ENCODE data around the gene BATF2. TPM values are rescaled to one million over a fixed set of nuclear protein-coding genes. Genes with fewer than 3 reads are reported as not detected.

Gene BATF2
- total RNA-seq, 2 experiments from 2014 or later, result not detected

DNA sequence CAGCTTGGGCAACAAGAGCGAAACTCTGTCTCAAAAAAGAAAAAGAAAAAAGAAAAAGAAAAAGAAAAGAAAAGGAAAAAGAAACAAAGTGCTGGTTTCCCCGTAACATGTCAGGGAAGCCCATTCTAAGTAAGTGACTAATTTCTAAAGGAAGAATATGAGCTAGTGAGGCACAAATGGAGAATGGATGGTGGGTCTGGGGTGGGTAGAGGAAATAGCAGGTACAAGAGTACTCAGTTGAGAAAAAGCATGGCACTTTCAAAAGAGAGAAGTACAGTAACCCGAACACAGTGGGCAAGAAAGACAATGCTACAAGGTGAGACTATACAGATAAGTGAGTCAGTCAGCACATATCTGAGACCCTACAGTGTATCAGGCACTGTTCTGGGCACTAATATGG, 29.4 kb downstream of the BATF2 start:
- ATAC-seq, result peak; percentile 37
- CTCF ChIA-PET, result interaction anchor here (1.0 kb wide), 1 partner anchor 119 kb away, joined by 3 read pairs; no protein-coding TSS in a partner anchor

GRCh38 chr11:64963072-64963631, 33.6 kb downstream of the BATF2 start:
- POLR2A ChIA-PET, result interaction anchor here (0.6 kb wide), 1 partner anchor 83 kb away, joined by 3 read pairs; no protein-coding TSS in a partner anchor
- Mint-ChIP-seq H3K9me3 (no peaks in the 10 kb centered on the region), H3K4me1 (ENCODE audit: low read depth) (peaks cover 14% of the 10 kb centered on the region), H3K27me3 (peaks cover 2% of the 10 kb centered on the region), H3K36me3 (ENCODE audit: low read depth) (no peaks in the 10 kb centered on the region), H3K27ac (no peak overlapping the region), H3K4me3 (no peak overlapping the region)
- ATAC-seq, result no peak
- CTCF ChIA-PET, result interaction anchor here (1.1 to 1.7 kb wide), 2 partner anchors 34 to 51 kb away, joined by 3 to 4 read pairs; partner anchors contain the start of genes ARL2 and BATF2
- no peak for DNase-seq
- intact Hi-C loops (cut with micrococcal nuclease), result no loop called here
- no peak for TF ChIP-seq CTCF (IDR thresholded peaks at IDR 0.05)

More for the DNA sequence above, 29.4 kb downstream of the BATF2 start:
- intact Hi-C loops (cut with micrococcal nuclease), result no loop called here
- DNase-seq, result peak; percentile 7
- Mint-ChIP-seq H3K4me3 (no peak overlapping the region), H3K36me3 (ENCODE audit: low read depth) (peaks cover 2% of the 10 kb centered on the region), H3K9me3 (no peaks in the 10 kb centered on the region), H3K4me1 (ENCODE audit: low read depth) (peaks cover 36% of the 10 kb centered on the region), H3K27ac (no peak overlapping the region), H3K27me3 (peaks cover 4% of the 10 kb centered on the region)
- POLR2A ChIA-PET, result no interaction called here
- TF ChIP-seq CTCF (IDR thresholded peaks at IDR 0.05), result no peak

GRCh38 chr11:64960719-64961118, 36.1 kb downstream of the BATF2 start:
- Mint-ChIP-seq H3K4me3 (no peak overlapping the region), H3K36me3 (ENCODE audit: low read depth) (no peaks in the 10 kb centered on the region), H3K4me1 (ENCODE audit: low read depth) (peaks cover 4% of the 10 kb centered on the region), H3K27me3 (peaks cover 2% of the 10 kb centered on the region), H3K9me3 (no peaks in the 10 kb centered on the region), H3K27ac (no peak overlapping the region)
- ATAC-seq (no peak), DNase-seq (no peak)
- no peak for TF ChIP-seq CTCF (IDR thresholded peaks at IDR 0.05)
- ChIA-PET CTCF (no interaction called here), POLR2A (no interaction called here)
- intact Hi-C loops (cut with micrococcal nuclease), result no loop called here

DNA sequence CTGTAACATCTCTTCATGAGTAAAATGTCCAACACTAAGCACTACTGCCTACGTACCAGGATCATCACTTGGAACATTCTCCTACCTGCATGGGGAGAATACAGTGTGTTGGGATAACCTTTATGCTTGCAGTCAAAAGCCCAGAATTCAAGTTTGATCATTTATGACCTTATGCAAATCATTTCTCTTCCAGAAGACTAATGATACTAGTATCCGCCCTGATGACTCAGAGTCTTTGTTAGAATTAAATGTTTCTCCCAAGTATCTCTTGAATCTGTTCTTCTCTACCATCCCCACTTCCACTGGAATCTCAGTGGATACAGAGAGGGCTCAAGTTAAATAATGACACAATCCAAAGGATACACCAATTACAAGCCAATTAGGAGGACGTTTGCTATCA, 37.3 kb downstream of the BATF2 start:
- ATAC-seq, result no peak
- peaks cover 5% of the 10 kb centered on the region for H3K27me3 Mint-ChIP-seq
- ChIA-PET POLR2A (no interaction called here), CTCF (no interaction called here)
- no peak for DNase-seq
- no peak for TF ChIP-seq CTCF (IDR thresholded peaks at IDR 0.05)
- intact Hi-C loops (cut with micrococcal nuclease), result no loop called here
- H3K27ac Mint-ChIP-seq, result no peak overlapping the region
- H3K4me3 Mint-ChIP-seq, result no peak overlapping the region
- H3K36me3 Mint-ChIP-seq (ENCODE audit: low read depth), result no peaks in the 10 kb centered on the region
- no peaks in the 10 kb centered on the region for H3K4me1 Mint-ChIP-seq (ENCODE audit: low read depth)
- no peaks in the 10 kb centered on the region for H3K9me3 Mint-ChIP-seq

GRCh38 chr11:64954201-64954600, 42.6 kb downstream of the BATF2 start:
- no peak overlapping the region for H3K27ac Mint-ChIP-seq
- H3K4me1 Mint-ChIP-seq (ENCODE audit: low read depth), result no peaks in the 10 kb centered on the region
- no peak for ATAC-seq
- no peak overlapping the region for H3K4me3 Mint-ChIP-seq
- ChIA-PET CTCF (interaction anchor here (1.0 to 1.5 kb wide), 5 partner anchors 11 to 110 kb away, joined by 3 to 4 read pairs (median 3); no protein-coding TSS in a partner anchor), POLR2A (no interaction called here)
- H3K9me3 Mint-ChIP-seq, result no peaks in the 10 kb centered on the region
- H3K36me3 Mint-ChIP-seq (ENCODE audit: low read depth), result no peaks in the 10 kb centered on the region
- DNase-seq, result no peak
- intact Hi-C loops (cut with micrococcal nuclease), result no loop called here
- TF ChIP-seq CTCF (IDR thresholded peaks at IDR 0.05), result no peak
- peaks cover 7% of the 10 kb centered on the region for H3K27me3 Mint-ChIP-seq
